COLO668 (cell line): ENCODE data around the gene CDC73.
"Not testable (repeated sequence)": the region's sequence is repeated elsewhere in the genome, so short reads cannot be mapped to it uniquely, and the experiment has no call there.

Experiments used
- DNase-seq: peaks from one replicate; lab custom pipeline; 2025; ENCODE audit not compliant: unreplicated experiment; lab: John Stamatoyannopoulos, UW

CDC73 gene

DNA sequence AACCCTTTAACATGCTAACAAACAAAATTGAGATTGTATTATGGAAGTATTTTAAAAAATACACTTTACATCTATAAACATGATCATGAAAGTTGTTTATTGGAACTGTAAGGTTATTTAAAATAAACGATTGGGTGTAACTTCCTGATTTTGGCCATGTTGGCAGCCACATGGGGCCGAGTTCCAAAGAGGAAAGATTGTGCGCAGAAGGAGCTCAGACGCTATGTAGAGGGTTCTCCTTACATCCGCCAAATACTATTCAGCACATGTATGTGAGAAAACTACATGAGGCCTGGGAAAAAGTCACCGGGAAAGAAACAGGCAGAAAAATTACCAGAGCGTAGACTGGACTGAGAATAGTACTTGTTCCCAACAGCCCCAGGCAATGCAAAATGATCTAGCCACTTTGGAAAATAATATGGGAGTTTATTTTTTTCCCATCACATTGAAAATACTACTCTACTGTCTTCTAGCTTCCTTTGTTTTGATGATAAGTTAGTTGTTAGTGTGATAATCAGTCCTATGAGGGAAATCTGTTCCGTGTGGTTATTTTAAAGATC is 100.3 kb downstream of the CDC73 start:
- no peak for DNase-seq

GRCh38 chr1:193229136-193229535 is 107.3 kb downstream of the CDC73 start:
- DNase-seq = no peak

GRCh38 chr1:193231146-193231545 is 109.3 kb downstream of the CDC73 start:
- not testable (repeated sequence) for DNase-seq

GRCh38 chr1:193234530-193234929 is 112.7 kb downstream of the CDC73 start:
- no peak for DNase-seq

DNA sequence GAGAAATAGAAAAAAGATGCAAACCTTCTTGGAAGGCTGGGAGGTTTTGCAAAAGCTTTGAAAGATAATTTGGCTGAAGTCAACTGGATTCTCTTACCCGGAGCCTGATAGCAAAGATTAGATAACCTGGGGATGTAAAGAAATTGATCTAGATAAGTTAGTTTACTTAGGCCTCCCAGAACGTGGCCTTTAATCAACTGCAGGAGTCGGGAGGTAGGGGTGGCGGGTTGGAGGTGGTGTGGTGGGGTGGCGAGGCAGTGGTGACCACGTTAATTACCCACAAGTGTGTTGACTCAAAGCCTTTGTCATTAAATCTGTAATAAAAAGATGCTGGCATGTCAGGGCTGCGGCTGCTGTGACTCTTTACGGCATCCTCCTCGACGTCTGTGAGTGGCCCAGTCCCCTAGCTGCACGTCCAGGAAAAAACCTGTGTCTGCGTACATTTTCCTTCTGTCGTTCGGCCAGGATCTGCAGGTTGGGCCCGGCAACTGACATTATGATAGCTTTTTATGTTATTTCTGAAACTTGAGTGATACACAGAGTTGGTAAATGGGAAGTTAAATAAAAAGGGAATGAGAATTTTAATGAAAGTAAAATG is 115.6 kb downstream of the CDC73 start:
- no peak for DNase-seq

GRCh38 chr1:193240609-193241008 is 118.8 kb downstream of the CDC73 start:
- no peak for DNase-seq

DNA sequence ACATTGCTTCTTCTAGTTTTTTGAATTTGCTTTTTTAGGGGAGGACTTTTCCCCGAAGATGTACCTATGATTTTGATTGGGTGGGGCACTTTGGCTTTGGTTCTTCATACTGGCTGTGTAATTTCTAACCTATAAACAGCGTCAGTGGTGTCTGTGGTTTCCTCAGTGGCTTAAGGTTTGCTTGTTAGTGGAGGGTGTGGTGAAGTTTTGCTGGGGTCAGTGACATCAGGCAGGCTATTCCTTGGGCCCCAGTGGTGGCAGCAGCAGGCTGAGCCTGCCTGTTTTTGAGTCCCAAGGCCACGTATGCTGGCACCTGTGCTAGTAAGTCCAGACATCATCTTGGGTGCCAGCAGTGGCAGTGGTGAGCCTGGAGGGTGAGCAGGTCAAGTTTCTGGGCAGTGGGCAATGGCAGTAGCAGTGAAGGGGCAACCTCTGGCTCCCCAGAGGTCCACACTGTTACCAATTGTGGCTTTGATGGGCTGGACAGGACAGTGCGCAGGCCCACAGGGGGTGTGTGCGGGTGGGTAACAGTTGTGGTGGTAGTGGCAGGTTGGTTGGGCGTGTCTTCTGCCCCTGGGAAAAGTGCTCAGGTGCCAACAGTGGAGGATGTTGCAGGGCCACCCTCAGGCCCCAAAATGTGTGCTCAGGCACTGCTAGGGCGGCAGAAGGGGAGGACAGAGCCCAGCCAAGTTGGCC is 119.4 kb downstream of the CDC73 start:
- no peak for DNase-seq

DNA sequence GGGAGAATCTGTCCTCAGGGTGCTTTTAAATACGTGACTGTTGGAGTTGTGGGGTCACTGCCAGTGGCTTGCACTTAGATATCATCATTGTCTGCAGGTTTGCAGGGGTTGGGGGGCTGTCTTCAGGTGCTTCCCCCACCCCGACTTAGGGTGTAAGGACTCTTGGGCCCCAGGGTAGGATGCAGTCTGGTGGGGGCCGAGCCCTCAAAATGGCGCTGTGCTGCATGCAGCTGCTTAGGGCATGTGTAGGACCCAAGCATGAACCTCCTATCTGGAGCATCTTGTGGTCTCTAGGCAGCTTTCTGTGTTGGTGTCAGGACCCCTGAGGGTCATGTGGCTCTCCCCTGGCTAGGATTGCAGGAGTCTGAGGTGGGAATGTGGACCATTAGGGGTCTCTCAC is 120.2 kb downstream of the CDC73 start:
- no peak for DNase-seq

DNA sequence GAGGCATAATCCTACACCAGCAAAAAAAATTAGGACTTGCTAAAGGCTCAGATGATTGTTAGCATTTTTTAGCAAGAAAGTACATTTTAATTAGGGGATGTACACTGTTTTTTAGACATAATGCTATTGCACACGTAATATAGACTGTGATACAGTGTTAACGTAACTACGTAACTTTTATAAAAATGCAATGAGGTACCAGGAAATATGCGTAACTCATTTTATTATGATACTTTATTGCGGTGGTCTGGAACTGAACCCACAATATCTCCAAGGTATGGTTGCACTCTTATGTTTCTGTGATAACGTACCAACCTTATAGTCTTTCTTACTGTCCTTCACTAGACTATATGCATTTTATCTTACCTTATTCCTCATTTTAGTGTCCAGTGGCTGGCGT is 127.4 kb downstream of the CDC73 start:
- DNase-seq = no peak

DNA sequence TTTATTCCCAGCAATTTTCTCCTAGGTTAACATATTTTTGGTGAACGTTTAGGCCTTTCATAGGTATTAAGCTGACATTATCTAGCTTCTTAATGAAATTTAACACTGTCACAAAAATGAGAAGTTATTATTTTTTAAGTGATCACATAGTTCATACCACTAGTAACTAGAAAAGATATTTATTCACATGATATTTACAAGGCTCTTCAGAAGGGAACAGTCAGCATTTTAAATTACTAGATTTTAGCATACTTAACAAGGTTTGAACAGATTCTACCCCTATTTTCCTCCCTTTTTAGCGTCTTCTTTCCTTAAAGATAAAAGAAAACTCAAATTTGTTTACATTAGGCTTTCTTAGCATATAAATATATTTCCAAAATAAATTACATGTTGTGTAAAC is 130.1 kb downstream of the CDC73 start:
- no peak for DNase-seq

DNA sequence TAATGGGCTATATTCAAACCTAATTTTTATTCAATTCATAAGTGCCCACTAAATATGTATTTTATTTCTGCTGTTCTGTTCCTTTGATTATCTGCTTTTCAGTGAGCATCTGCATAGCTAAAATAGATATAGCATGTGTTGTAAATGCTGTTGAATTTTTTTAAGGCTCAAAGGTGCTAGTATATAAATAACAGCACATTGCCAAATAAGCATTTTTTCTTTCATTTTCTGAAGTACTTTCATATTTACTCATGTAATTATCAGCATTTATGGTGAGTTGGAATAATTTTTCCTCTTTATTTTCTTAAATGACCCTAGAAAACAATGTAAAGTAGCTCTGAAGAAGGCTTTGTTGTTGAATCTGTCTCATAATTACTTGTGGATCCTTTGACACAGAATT is 134.2 kb downstream of the CDC73 start:
- no peak for DNase-seq

- DNase-seq = no peak
Measured at GRCh38 chr1:193259636-193260035, 137.8 kb downstream of the CDC73 start.

DNA sequence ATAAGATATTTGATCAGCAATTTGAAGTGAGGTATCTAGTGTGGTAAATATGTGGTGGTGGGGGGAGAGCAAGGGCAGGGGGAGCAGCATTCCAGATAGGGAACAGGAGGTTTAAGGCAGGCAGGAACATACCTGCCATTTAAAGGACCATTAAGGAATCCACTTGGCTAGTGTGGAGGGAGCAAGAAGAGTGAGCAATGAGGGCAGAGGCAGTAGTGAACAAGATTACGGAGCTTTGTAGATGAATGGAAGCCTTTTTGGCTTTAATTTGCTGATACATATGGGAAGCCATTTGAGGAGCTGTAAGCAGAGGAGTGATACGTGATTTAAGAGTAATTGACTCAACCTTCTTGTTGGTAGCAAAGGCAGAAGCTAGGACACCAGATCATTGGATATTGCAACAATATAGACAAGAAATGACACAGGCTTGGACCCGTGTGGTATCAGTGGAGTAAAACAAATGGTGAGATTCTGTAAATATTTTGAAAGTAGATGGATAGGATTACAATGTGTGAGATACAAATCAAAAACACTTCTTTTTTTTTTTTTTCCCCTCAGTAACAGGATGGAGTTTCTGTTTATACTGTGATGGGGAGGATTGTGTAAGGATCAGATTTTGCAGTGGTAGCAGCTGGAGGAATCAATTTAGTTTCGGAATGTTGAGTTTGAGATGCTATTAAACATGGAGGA is 138.4 kb downstream of the CDC73 start:
- no peak for DNase-seq

- no peak for DNase-seq
Measured at GRCh38 chr1:193260896-193261295, 139.1 kb downstream of the CDC73 start.

- DNase-seq = no peak
Measured at GRCh38 chr1:193262661-193263060, 140.8 kb downstream of the CDC73 start.

GRCh38 chr1:193264313-193265065 is 142.7 kb downstream of the CDC73 start:
- no peak for DNase-seq

DNA sequence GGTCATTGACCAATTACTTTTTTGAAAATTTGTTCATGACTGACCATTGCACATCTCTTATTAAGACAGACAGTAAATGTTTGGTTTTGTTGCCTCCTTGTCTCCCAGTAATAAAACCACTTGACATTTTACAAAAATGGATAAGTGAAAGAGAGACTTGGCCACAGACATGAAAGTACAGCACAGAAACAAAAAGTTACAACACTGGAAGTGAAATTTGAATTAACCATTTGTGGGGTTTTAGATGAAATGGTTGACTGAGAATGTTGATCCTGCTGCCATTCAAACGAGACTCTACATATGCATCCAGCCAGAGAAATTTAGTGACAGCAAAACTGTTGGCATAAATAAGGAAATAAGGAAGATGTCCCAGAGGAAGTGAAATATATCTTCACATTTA is 143.9 kb downstream of the CDC73 start:
- DNase-seq = no peak

GRCh38 chr1:193266794-193267193 is 145.0 kb downstream of the CDC73 start:
- not testable (repeated sequence) for DNase-seq

GRCh38 chr1:193270996-193271395 is 149.2 kb downstream of the CDC73 start:
- no peak for DNase-seq

GRCh38 chr1:193275773-193276172 is 153.9 kb downstream of the CDC73 start:
- no peak for DNase-seq

DNA sequence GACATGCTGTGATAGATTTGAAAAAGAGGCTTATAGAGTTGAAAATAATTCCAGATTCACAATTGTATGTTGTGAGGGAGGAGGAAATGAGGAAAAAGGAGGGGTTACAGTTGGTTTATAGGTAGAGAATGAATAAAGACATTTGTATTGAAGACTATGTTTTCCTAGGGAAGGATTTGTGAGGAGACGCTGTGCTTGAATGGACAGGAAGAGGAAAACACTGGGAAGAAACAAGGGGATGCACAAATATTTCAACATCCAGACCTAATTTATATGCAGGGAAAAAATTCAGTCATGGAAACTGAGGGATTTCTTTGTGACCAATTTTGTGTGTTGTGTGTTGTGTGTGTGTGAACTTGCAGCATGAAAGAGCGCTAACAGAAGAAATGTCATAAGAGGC is 157.1 kb downstream of the CDC73 start:
- DNase-seq = no peak
